Measurements from ENCODE around the gene KRT71.
"Not testable (repeated sequence)": the region's sequence is repeated elsewhere in the genome, so short reads cannot be mapped to it uniquely, and the experiment has no call there.

The KRT71 gene

DNA sequence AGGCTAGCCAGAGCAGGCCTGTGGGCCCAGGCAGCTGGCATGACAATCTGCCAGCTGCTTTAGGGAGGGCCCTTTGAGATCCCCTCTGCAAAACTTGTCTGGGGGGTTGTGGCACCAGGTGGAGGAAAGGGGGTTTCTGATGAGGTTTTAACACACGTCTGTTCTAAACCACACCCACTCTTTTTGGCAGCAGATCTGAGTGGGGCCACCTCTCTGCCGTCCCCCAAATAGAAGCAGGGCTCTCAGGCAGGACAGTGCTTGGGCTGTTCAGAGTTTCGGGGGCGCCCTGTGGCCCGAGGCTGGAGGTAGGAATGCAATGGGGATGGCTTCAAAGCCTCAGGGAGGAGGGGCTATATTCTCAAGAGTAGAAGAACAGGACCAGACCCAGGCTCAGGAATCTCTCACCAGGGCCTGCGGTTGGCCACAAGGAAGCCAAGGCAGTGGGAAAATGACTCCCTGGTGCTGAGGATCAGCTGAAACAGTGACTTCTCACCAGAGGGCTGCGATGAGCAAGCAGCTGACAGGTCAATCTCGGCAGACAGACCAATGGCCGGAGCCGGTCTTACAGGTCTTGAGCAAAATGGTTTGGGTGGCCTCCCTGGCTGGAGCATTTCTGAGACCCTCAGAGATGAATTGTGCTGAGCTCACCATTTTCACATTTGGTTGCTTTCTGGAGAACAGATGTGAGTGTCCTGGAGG lies 31.2 kb downstream of the KRT71 start:
- peak; percentile 38 for DNase-seq (ENCODE audit: low read depth)

DNA sequence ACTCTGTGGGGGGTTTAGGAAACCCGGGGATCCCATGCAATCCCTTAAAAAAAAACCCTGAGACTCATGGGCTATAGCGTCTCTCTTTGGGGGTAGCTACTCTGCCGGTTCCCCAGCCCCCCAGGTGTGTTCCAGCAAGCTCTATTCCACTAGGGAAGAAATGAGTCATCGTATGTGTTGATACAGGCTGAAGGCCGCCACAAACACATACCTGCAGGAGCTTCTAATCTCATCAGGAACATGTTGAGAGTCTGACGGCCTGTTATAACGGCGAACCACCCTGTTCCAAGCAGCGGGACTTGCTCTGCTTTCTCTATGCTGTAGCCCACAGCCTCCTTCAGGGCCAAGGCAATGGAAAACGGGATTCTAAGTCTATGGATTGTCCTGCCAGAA lies 31.8 kb downstream of the KRT71 start:
- no peak for DNase-seq (ENCODE audit: low read depth)

DNA sequence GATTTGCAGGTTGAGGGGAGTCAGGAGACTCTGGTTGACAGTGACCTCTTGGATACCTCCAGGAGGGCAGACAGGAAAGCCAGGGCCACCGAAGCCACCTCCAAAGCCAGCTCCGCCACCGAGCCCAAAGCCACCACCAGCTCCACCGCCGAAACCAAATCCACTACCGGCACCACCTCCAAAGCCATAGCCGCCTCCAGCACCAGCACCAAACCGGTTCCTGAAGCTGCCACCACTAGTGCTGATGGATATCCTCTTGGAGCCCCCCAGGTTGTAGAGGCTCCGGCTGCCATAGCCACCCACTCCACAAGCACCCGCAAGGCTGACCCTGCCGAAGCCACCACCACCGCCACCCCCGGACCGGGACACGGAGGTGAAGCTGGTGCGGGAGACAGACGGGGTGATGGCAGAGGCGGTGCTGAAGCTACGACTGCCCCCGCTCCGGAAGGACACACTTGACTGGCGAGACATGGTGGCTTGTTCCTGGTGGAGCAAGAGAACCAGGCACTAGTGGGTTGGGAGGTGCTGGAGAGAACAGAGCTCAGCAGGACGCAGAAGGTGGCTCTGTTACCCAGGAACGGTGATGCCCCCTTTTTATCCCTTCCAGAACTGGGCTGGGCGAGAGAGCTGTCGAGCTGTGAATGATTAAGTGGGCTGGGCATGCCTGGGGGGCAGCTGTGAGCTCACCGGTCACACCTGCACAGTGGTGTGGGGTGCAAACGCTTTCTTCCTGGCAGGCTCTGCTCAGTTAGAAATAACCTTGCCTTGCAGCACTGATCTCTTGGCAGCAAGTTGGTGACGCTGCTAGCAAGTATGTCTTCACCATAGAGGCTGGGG lies 32.9 kb downstream of the KRT71 start, which contains the start of gene KRT5:
TSS of gene KRT5 (minus strand) at position 569 of the 837 bp plus-strand sequence. CDS start at position 471, 98 bp downstream.
- no peak for DNase-seq (ENCODE audit: low read depth)

DNA sequence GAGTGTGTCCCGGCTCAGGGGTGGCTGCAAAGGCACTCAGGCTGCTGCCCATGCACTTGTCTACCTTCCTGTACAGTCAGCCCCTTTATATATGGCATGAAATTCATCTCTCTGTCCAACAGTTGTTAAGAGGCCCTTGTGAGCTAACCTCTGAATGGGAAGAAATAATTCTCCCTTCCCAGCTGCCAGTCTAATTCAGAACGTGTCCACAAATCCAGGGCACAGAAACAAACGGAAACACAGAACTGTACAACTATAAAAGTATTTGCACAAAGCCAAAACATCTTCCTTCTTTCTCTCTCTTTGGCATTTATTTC lies 33.6 kb downstream of the KRT71 start:
- no peak for DNase-seq (ENCODE audit: low read depth)

DNA sequence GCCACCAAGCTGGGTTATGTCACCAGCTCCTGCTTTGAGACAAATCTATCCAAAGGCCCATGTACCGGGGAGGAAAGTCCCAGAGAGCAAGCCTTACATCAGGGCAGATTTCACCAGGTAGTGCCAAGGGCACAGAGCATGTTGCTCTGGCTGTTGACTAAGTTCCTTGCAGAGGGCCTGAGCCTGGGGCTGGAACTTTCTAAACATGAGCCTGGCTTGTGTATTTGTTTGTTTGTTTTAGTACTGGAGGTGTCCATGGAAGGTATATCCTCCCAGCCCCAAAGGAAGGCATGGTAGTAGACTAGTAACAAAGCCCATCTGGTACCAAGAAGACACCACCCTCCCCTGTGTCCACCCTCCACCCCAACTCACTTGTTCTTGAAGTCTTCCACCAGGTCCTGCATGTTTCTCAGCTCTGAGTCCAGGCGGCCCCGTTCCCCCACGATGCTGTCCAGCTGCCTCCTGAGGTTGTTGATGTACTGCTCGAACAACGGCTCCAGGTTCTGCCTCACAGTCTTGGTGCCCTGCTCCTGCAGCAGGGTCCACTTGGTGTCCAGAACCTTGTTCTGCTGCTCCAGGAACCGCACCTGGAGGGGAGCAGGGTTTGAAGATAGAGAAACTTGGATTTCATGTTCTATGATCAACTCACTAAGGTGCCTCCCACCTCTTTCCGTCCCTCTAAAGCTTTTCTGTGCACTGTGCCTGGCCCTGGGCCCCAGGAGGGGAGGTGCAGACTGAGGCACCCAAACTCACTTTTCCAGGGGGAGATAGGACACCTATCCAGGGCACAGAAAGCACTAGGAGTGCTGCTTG lies 34.2 kb downstream of the KRT71 start:
- DNase-seq (ENCODE audit: low read depth), result no peak

DNA sequence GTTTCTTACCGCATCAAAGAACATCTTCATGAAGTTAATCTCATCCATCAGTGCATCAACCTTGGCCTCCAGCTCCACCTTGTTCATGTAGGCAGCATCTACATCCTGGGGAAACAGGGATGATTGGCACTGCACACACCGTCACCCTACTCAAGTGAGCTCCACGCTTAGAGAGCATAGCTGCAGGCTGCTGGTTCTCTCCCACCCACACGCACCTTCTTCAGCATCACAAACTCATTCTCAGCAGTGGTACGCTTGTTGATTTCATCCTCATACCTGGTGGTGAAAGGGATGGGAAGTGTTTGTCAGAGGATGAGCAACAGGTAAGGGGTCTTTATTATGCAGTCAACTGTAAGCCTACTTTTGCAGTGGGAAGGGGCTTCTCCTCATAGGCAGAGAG lies 35.1 kb downstream of the KRT71 start:
- no peak for DNase-seq (ENCODE audit: low read depth)

DNA sequence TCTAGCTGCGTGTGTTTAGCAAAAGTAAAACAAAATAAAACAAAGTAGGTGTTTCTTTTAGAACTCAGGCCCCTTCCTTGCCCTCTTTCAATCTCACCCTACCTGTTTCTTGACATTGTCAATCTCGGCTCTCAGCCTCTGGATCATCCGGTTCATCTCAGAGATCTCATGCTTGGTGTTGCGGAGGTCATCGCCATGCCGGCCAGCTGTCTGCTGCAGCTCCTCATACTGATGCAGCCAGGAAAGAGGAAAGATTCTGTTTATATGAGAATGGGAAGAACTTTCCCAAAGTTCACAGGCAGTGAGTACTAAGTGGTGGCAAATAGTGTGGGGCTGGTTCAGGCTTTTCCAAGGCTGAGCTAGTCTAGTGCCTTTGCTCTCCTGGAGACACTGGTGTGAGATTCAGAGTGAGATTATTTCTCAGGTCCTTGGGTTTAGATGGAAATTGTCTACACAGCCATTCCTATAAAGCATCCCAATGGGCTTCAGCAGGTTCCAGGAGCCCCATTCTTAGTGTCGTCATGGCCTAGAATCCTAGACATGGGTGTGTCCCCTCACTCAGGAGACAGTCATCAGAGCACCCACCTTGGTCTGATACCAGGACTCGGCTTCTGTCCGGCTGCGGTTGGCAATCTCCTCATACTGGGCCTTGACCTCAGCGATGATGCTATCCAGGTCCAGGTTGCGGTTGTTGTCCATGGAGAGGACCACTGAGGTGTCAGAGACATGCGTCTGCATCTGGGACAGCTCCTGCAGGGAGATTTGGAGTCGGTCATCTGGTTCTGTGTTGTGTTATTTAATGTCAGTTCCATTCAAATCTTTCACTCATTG lies 35.7 kb downstream of the KRT71 start:
- no peak for DNase-seq (ENCODE audit: low read depth)

DNA sequence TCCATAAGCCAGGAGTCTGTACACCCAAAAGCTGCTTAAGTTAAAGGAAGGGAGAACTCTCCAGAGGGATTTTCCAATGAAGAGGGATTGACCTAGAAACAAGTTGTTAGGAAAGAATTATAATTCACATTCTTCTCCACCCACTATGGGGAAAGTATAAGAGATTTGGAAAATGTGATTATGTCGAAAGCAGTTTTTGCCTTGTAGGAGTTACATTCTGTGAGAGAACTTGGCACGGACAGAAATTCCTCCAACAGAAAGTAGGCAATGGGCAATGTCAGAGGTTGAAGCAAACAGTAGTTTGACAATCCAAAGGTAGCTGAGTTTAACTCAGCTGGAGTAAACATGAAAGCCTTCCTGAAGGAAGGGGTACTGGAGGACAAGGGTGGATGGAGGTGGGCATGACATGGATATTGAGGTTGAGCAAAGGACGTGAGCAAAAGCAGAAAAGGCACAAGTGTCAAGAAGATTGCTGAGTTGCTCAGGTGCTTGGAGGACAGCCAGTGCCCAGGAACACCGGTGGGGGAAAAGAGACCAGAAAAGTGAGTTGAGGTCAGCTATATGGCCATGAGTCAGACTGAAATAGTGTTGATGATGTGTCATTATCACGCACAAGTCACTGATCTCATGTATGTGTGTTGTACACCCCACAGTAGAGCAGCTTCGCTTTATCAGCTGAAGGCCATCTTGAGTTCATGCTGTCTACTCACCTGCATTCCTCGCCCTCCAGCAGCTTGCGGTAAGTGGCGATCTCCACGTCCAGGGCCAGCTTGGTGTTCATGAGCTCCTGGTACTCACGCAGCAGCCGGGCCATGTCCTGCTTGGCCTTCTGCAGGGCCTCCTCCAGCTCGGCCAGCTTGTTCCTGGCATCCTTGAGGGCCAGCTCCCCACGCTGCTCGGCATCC lies 36.8 kb downstream of the KRT71 start:
- no peak for DNase-seq (ENCODE audit: low read depth)

DNA sequence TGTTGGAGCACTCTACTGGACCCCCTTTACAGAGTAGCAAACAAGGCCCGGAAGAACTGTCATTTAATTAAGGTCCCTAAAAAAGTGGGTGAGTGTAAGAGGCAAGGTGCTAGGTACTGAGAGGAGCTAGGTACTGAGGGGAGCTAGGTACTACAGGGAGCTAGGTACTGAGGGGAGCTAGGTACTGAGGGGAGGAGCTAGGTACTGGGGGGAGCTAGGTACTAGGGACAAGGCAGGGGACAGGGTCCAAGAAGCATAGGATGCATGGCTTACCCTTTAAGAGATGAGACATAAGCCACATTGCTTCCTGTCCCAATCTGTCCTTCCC lies 37.7 kb downstream of the KRT71 start:
- DNase-seq (ENCODE audit: low read depth), result no peak

DNA sequence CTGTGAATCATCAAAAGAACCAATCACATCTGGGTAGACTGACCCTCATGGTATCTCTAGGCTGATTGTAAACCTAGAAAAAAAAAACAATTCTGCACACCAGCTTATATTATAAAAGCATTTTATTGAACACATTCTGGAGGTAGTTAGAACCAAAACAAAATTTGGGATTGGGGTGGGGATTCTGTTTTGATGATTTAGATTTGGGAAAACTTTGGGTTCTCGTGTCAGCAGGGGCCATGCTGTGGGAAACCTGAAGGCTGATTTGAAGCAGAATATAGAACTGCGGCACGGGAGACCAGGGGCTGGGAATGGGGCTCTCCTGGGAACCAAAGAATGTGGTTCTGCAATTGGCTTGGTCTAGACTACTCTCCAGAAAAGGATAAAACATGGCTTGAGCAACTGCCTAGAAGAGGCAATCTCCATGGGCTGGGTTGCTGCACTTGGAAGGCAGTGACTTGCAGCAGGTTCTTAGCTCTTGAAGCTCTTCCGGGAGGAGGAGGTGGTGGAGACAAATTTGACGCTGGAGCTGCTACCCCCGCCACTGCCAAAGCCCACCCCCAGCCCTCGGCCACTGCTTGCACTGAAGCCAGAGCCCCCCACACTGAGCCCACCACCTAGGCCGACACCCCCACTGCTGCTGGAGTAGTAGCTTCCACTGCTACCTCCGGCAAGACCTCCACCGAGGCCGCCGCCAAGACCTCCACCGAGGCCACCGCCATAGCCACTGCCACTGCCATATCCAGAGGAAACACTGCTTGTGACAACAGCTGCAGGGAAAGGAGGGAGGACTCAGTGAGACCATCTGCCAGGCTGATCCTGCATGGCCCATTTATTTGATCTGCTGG lies 38.2 kb downstream of the KRT71 start:
- DNase-seq (ENCODE audit: low read depth), result no peak

DNA sequence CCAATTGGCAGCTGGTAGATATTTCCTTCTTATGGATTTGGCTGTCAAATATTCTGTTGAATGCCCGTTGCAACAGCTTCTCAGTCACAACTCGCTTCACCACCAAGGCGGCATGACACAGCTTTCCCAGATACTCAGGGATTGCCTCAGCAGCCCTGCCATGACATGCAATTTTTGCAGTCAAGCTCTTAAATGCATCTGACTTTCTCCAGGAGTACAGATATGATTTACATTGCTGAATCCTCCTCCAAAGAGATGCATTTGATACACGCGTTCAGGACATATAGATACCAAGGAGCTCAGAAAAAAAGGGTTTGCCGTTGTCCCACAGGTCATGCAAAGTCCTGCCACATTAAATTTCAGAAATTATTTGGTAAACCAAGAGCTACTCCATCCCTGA lies 39.2 kb downstream of the KRT71 start:
- DNase-seq (ENCODE audit: low read depth), result no peak

DNA sequence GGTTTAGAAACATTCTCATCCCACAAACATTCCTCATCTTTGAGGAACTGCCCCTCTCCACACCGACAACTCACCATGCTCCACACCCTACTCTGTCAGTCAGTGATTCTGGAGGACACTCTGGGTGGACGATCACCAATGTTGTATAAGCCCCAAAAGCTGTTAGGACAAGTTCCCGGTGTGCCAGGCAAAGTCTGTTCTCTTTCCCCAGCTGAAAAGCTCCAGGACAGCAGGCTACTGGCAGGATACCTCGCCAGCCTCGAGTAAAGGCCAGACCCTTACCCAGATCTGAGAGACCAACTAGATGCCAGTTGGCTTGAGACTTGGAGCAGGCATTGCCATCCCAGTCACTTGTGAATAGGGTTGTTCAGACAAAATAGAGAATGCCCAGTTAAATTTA lies 44.7 kb downstream of the KRT71 start:
- DNase-seq (ENCODE audit: low read depth), result no peak

DNA sequence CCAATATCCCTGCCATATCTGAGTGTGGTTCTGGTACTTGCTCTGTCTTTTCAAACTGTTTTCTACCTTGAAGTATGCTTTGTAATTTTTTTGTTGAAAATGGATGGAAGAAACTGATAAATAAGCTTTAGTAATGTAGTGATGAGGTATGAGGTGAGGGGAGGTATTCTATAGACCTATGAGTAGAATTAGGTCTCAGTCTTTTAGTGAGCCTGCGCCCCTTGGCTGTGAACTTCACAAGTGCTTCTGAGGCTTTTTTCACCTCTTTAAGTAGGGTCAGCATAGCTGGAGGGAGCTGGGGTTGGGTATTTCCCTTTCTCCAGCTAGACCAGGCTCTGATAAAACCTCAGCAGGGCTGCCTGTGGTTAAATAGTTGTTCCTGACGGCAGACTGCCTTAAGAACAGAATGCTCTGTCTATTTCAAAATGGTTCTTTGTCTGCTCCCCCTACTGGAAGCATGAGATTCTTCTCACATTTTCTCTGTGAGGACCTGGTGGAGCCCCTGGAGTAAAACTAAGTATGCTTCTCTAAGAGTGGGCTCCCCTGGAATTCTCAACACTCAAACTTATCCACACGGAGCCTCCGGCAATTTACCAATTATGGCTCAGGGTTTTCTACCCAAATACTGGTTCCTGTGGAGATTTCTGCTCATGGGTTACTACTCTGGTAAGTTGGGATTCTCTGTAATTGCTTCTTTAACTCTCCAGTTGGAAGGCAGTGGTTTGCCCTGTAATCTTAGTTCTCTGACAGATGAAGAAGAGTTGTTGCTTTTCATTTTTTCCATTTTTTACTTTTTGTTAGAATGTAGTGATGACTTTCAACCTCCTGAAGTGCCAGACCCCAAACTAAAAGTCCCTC lies 45.9 kb downstream of the KRT71 start:
- DNase-seq (ENCODE audit: low read depth), result no peak

DNA sequence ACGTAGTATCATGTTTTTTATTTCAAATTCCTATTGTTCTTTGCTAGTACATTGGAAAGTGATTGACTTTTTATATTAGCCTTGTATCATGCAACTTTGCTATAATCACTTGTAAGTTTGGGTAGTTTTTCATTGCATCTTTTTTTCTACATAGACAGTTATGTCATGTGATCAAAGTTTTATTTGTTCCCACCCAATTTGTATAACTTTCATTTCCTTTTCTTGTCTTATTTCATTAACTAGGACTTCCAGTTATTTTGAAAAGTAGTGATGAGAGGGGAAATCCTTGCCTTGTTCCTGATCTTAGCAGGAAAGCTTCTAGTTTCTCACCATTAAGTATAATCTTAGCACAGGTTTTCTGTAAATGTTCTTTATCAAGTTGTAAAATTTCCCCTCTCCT lies 50.1 kb downstream of the KRT71 start:
- DNase-seq (ENCODE audit: low read depth), result no peak

DNA sequence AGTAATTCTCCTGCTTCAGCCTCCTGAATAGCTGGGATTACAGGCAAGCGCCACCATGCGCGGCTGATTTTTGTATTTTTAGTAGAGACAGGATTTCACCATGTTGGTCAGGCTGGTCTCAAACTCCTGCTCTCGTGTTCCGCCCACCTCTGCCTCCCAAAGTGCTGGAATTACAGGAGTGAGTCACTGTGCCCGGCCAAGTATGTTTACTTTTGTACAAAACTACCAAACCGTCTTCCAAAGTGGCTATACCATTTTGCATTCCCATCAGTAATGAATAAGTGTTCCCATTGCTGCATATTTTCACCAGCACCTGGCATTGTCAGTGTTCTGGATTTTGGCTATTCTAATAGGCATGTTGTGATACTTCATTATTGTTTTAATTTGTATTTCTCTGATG lies 51.5 kb downstream of the KRT71 start:
- no peak for DNase-seq (ENCODE audit: low read depth)

DNA sequence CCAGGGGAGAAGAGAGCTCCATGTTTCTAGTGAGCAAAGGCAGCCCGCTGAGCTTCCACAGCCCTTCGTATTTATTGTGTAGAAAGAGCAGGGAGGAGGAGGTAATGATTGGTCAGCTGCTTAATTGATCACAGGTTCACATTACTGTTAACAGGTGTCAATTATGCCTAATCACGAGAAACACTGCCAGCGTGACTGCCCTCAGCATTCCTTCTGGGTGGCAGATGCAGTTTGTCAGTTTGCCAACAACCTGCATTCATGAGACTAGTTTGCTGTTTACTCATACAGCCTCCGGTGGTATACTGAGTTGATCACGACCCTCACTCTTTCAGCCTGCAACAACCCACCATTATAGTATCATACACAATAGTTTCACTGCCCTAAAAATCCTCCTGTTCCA lies 52.4 kb downstream of the KRT71 start:
- DNase-seq (ENCODE audit: low read depth), result not testable (repeated sequence)

DNA sequence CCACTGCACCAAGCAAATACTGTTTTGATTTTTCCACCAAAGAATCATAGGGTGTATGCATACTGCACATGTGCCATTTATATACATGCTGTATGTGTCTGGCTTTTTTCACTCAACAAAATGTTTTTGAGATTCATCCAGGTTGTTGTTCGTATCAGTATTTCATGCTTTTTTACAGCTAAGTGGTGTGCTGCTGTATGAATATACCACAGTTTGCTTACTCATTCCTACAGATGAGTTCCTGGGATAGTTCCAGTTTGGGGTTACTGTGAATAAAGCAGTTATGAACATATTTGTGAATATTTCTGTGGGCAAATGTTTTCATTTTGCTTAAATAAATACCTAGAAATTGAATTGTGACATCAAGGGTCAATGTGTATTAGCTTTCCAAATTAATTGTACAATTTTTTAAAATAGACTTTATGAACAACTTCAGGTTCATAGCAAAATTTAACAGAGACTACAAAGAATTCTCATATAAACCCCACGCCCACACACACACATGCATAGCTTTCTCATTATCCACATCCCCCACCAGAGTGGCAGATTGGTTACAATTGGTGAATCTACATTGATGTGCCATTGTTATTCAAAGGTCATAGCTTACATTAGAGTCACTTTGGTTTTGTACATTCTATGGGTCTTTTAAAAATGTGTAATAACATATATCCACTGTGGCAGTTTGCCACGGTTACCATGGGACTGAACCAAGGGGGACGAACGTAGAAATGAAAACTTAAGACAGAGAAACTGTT lies 53.0 kb downstream of the KRT71 start:
- no peak for DNase-seq (ENCODE audit: low read depth)

DNA sequence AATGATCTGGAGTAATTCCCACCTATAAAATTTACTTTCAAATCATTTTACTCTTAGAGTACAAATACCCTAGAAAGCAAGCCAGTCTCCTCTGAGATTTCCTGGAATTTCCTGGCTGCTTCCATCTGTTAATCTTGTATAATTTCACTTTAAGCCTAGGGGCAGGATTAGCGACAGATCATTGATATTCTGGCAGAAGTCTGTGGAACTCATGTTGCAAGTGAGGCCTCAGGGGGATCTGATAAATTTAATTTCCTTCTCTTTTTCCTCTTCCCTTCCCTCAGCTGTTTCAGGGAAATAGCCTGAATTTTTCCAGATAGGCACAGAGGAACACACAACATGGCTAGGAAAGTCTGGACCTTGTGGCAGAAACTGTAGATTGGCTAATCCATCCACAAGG lies 54.0 kb downstream of the KRT71 start:
- no peak for DNase-seq (ENCODE audit: low read depth)

Measured in GM04503 (cell line).